HG02642 (cell line): ENCODE results near the gene PALLD.
"Not testable (repeated sequence)": the region's sequence is repeated elsewhere in the genome, so short reads cannot be mapped to it uniquely, and the experiment has no call there.

Experiments used
- ATAC-seq: cut with Tn5 transposase; IDR thresholded peaks from one replicate; pipeline ENCODE4 v1.9.1; 2021; ENCODE audit warnings: mild to moderate bottlenecking; ENCODE audit not compliant: unreplicated experiment, poor library complexity

The PALLD gene

DNA sequence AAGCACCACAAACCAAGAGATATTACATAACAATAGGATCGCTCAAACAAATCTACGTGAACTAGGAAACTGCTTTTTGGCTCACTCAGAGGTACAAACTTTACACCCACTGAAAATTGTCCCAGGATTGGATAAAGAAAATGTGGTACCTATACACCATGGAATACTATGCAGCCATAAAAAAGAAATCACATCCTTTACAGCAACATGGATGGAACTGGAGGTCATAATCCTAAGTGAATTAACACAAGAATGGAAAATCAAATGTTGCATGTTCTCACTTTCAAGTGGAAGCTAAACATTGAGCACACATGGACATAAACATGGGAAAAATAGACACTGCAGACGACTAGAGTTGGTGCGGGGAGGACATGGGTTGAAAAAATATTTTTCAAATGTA is 305.4 kb downstream of the PALLD start:
- ATAC-seq = no peak

DNA sequence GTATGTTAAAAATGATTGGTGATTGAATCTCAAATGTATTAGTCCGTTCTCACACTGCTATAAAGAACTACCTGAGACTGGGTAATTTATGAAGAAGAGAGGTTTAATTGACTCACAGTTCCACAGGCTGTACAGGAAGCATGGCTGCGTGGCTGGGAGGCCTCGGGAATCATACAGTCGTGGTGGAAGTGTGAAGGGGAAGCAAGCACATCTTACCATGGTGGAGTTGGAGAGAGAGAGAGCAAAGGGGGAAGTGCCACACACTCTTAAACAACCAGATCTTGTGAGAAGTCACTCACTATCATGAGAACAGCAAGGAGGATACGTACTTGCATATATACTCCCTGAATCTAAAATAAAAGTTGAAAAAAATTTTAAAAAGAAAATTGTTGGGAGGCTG is 306.2 kb downstream of the PALLD start:
- ATAC-seq = not testable (repeated sequence)

DNA sequence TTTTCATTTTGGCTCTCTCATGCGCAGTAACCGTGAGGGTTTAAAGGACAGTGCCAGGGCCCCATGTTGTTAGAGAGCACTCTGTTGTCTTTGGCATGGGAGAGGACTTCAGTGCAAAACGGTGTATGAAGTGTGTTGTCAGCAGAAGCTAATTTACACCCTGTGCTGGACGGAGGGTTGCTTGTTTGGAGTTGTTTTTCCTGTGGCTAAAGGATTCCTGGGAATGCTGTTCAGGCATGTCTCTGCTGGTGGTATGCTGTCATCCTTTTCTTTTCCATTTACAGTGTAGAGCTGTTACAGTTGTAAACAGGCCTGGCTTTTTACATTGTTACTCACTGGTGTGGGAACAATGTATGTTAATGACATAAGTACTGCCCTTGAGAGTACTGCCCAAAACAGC is 306.9 kb downstream of the PALLD start:
- no peak for ATAC-seq

DNA sequence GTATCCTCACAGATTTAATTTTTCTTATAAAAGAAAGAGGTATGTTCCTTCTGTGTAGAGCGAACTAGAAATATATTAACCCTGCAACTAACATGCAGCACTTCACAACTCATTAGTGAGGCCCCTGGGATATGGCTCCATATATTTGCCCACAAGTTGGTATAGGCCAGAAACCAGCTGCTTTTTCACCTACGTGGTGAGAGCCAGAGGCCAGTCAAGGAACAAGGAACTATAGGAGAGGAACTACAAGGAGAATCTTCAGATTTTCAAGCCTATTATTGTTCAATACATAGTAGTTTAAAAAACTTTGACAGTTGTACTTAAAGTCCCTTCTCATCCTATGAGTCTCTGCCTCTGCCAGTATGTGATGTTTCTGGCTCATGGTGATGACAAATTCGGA is 307.3 kb downstream of the PALLD start:
- ATAC-seq = no peak

DNA sequence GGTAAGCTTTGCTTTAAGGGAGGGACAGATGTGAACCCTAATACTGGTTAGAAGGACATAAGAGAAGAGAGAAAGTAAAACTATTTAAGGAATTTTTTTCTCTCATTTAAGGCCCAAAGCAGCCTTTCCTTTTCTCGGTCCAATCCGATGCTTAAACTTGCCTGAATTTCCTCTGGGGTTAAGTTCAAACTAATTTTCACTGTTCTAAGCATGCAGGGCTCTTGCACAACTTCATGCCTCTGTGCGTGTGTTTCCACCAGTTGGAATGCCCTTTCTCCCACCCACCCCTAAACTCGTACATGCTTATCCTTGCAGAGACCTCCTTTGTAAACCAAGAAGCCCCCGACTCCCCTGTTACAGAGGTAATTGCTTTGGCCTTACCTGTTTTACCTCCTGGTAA is 308.5 kb downstream of the PALLD start:
- ATAC-seq = no peak

- ATAC-seq = not testable (repeated sequence)
Observed at GRCh38 chr4:168806247-168806646, 309.4 kb downstream of the PALLD start.

GRCh38 chr4:168811207-168811606 is 314.4 kb downstream of the PALLD start:
- ATAC-seq = no peak

GRCh38 chr4:168811786-168812651 is 315.2 kb downstream of the PALLD start:
- no peak for ATAC-seq

DNA sequence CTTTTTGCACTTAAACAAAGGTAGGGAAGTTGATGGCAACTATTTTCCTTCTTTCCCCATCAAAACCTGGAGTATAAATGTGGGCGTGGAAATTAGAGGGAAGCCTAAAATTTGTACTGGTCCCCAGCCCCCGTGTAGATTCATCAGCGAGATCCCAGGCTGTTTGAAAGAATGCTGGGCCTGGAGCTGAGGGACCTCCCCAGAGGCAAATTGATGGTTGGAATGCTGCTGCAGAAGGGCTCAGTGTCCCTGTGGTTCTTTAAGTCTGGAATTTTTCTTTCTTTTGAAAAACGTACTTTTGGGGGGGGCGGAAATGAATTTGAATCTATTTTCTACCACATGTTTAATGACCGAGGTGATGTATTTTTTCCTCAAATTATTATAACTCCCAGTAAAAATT is 316.0 kb downstream of the PALLD start:
- ATAC-seq = no peak

DNA sequence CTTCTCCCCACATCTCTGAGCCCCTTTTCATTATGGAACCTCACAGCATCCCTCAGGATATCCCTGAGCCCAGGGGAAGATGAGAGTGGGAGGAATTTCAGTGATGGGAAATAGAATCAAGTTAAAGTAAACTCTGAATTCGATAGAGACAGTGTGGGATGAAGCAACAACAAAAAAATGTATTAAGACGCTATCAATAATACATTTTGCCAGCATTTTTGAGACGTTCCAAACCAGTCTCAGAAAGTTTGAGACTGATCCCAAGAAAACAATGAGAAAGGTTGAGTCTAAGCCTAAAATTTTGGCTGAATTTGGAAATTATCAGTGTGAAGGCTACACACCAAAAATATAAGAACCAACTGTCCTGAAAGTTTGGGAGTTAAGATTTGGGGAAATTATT is 317.0 kb downstream of the PALLD start:
- no peak for ATAC-seq

- no peak for ATAC-seq
Observed at GRCh38 chr4:168815379-168816345, 318.8 kb downstream of the PALLD start.

DNA sequence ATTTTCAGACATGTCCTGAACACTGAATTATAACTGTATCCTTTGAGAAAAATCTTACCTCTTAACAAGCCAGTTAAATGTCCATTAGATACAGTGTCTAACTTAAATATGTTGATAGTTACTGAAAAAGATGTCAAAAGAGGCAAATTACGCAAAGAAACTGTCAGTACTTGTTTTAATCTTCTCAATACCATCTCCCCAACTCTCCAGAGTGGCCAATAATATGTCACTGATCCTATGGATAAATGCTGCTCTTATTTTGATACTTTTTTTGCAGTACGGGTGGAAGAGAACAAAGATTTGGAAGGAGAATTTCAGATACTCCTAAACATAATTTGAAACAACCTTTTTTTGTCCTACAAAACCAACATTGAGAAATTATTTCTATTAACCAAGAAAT is 320.5 kb downstream of the PALLD start:
- no peak for ATAC-seq

- no peak for ATAC-seq
Observed at GRCh38 chr4:168822481-168822880, 325.6 kb downstream of the PALLD start.

DNA sequence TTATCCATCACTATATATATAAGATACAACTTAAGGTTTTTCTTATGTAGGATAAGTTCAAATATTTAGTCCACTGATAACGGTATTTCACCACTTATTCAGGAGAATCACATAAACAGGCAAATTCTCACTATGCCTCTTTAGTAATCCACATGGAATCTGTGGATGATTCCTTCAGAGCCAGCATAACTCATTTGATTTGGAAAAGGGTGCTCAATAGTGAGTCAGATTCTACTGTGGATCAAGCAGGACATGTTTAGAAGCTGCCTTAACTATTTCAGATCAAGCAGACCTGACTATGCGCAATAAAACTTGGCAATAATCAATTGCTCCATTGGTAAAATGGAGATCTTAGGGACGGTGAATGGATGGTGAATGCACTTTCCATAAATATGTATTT is 329.1 kb downstream of the PALLD start:
- ATAC-seq = no peak

DNA sequence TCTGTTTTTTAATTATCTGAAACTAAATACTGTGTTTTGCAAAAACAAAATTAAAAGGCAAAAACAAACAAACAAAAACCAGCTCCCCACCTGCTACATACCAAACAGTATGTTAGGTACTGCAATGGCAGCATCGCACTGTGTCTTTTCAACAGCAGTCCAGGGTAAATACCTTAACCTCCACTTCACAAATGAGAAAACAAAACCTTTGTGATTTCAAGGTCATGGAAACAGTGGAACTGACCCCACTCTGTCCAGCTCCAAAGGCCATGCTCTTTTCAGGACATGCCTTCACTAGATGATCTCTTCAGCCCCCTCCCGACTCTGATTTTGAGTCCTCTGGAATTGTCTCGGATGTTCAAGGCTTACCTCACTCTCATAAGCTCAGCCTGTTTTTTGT is 329.8 kb downstream of the PALLD start:
- no peak for ATAC-seq

- no peak for ATAC-seq
Observed at GRCh38 chr4:168830777-168831512, 334.1 kb downstream of the PALLD start.

DNA sequence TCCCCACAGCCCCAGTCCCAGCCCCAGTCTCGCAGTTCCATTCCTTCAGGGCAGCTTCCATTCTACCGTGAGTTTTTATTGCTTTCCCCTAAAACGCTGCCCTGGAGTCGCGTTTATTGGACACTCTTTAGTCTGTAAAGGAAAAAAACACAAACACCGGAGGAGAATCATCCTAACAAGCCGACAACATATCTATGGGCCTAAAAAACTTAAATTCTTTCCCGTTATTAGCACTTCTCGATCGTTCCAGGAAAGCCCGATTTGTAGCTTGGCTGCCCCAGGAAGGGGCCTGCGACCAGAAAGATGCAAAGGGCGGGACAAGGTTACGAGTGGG is 334.7 kb downstream of the PALLD start:
- peak; percentile 7 for ATAC-seq

DNA sequence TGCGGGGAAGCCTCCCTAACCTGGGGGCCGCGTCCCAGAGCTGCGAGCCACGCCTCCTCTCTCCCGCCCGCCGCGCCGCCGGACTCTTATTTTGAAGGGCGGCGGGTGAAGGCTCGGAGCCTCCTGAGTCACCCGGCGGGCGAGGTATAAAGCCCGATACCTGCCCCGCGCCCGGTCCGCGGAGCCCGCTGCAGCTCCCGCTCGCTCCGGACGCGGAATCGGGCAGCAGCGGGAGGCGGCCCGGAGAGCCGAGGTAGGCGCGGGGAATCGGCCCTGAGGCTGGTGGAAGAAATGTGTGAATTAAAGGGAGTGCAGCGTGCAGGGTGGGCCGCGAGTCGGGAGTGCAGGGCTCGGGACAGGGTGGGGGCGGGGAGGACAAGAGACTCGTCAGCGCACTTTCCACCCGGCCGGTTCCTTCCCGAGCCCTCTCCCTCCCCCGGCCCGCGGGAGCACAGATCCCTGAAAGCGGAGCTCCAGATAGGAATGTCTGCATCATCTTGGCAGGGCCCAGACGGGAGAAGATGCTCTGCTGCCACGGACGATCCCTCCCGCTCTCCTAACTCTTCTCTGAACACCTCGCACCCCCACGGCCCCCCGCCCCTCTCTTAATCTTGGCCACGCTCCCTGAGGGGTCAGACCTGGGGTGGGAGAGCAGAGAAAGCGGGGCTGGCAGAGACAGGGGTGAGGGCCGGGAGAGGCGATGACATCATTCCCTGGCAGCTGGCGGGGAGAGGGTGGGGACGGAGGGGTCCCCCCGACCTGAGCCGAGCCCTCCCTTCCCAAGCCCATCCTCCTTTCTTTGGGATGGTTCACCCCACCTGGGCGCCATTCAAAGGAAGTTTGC is 335.3 kb downstream of the PALLD start:
- ATAC-seq = peak; percentile 94

GRCh38 chr4:168832763-168833575 is 336.1 kb downstream of the PALLD start:
- ATAC-seq = peak; percentile 10
